ENCODE results near the gene NDUFA8.

GRCh38 chr9:122173670-122174069, 14.1 kb upstream of the NDUFA8 start:
- TF ChIP-seq POLR2AphosphoS5 (IDR thresholded peaks at IDR 0.05; ENCODE audit: low read depth, low read length) (no peak), POLR2A (IDR thresholded peaks at IDR 0.05; ENCODE audit: low read depth, low read length) (no peak), TAF1 (IDR thresholded peaks at IDR 0.05; ENCODE audit: borderline replicate concordance, low read depth, low read length) (no peak)
